ENCODE data around the gene PI4KA. TPM values are rescaled to one million over a fixed set of nuclear protein-coding genes. Genes with fewer than 3 reads are reported as not detected.

The PI4KA gene
- polyA plus RNA-seq, 1 donor: 34.2 TPM

- no peak for DNase-seq
These were observed 23.5 kb upstream of the PI4KA start for GRCh38 chr22:20881869-20882815.

- DNase-seq: no peak
These were observed 22.6 kb upstream of the PI4KA start for GRCh38 chr22:20881231-20881630.

GRCh38 chr22:20877715-20878114, 19.1 kb upstream of the PI4KA start:
- DNase-seq: no peak

- DNase-seq: no peak
These were observed 16.7 kb upstream of the PI4KA start for GRCh38 chr22:20875296-20875695.

GRCh38 chr22:20873214-20873613, 14.6 kb upstream of the PI4KA start:
- DNase-seq: no peak

GRCh38 chr22:20869234-20869633, 10.6 kb upstream of the PI4KA start:
- DNase-seq: no peak

DNA sequence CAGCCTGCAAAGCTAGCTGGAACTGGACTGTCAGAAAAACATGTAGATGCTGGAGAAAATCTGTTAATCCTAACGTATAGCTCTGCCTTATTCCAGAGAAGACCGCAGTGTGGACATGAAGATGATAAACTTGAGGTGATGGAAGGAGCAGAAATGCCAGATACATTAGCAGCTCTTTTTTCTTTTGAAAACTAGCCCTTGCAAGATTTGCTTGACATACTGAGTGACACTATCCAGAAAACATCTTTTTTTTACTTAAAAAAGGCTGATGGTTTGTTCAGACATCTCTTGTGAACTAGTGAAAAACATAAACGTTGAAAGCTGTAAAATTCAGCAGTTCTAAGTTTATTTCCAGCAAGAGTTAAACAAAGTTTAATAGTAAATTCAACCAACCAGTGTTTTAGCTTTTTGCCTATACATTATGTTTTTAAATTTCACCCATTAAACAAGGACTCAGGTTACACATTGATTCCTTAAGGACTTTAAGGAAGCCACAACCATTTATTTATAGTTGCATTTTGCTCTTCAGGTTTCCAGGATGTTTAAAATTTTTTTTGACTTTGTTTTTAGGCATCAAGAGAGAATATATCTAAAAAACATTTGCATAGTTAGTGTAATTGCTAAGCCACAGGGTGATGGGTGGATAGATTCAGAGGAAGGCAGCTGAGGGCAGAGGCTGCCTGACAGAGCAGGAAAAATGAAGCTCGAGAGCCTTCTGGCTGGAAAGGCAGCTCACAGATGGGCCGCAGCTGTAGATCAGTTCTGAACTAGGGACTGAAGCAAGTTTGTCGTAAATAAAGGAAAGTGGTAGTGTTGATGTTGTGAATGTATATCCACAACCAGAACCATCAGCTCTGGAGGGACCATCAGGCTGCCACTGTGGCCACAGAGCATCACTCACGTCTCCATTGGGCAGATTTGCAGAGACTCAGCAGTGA, 9.7 kb upstream of the PI4KA start:
- no peak for DNase-seq

DNA sequence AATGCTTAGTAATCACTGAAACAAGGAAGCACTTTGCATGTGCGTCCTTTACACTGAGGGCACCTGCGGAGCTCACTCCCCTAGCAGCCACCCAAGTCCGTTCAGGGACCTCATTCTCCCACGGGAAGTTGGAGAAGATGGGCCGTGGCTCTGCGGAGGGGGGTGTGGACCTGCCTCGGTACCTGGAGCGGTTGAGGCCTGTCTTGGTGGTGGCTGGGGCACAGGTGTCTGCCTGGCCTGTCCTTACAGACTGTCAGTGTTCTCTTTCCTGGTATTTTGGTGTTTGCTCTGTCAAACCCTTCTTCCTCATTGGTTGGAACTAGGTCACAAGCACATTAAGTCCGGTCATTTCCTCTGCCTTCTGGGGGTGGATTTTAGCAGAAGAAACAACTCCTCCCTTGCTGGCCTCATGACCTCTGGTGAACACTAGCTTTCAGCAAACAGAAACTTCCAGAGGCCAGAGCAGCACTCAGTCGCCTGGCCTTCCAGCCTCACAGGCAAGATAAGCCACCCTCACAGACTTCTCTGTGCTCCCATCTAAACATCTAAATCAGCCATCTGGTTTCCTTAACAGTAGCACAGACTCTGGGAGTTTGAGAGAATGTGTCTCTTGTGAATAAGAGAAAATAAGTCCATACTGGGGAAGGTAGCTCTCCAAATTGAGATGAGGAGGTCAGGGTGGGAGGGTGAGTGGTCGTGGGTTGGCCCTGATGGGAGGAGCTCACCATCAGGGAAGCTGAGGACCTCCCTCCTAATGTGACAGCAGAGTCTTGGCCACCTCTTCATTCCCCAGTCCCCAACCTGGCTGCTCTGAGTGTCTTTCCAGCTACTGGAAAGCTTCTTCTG, 8.8 kb upstream of the PI4KA start:
- DNase-seq: peak; percentile 32

DNA sequence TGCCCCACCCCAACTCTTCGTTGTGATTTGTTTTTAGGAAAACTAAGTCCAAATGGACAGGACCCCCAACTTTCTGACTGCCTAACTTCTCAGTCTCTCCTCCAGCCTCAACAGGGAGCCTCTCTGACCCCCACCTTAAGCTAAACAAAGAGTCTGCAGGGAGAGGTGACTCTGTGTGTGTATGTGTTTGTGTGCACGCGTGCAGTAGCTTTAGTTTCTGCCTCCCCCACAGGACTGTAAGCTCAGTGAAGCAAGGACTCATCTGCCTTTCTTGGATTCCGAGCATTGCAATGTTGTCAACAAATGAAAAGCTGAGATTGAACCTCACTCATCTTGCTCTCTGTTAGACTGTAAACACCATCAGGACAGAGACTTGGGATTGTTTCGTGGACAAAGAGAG, 8.1 kb upstream of the PI4KA start:
- DNase-seq: no peak

DNA sequence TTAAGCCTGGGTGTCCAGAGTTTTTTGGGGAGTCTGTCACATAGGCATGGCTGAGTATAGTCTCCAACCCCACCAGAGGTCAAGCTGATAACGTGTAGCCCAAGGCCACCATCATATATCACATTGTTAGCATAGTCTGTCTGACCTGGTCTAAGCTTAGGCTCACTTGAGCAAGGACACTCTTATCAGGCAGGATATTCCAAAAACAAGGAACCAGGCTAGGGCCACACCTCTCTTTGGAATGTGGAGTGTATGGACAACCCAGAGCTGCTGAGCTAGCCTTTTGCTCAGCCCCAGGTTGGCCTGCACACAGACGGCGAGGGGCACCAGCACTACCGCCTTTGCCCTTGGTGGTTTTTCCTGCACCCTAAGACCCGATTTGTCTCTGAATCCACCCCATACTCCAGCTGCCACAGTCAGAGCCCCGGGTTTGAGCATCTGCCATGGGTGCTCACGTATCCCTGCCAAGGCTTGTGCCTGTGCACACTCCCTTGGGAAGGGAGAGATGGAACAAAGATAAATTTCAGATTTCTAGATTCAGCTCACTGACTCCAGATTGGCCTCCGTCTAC, 7.3 kb upstream of the PI4KA start:
- no peak for DNase-seq

- DNase-seq: no peak
These were observed 6.7 kb upstream of the PI4KA start for GRCh38 chr22:20865331-20865730.

GRCh38 chr22:20864186-20864908, 5.7 kb upstream of the PI4KA start:
- DNase-seq: no peak

GRCh38 chr22:20863366-20863765, 4.8 kb upstream of the PI4KA start:
- DNase-seq: no peak

DNA sequence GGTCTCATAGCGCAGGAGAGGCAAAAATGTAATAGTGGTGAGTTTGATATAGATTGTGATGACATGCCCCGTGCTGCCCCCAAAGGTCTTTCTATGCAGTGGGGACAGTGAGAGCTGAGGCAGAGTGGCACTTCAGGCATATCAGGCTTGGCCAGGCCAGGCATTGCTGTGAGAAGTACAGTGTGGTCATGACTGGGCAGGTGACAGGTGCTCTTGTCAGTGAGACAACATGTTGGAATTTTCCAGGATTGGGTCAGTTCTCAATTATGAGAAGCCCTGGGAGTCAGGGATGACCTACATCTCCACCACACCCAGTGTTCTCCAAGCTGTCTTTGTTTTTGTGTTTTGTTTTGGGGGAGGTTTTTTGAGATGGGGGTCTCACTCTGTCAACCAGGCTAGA, 3.9 kb upstream of the PI4KA start:
- no peak for DNase-seq

GRCh38 chr22:20859615-20860014, 1.0 kb upstream of the PI4KA start:
- DNase-seq: no peak

- DNase-seq: peak; percentile 89
These were observed 585 bp downstream of the PI4KA start for GRCh38 chr22:20857838-20858614.

GRCh38 chr22:20857247-20857643, 1.4 kb downstream of the PI4KA start:
- DNase-seq: no peak

- DNase-seq: no peak
These were observed 5.4 kb downstream of the PI4KA start for GRCh38 chr22:20853236-20853660.

DNA sequence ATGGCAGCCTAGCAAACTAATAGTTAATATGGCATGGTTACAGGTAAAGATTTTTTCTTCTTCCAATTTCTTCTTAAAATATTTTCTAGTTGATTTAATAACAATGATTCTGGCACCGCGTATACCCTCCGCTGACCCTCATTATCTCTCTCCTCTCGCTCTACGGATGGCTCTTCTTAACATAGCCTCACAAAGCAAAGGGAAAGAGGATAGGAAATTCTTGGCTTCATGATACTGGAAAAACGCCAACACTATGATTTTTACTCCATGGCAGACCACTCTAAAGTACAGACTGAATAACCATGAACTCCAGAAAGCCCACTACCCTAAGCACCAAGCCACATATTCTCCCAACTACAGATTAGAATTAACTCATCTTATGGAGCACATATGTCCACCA, 6.1 kb downstream of the PI4KA start:
- no peak for DNase-seq

DNA sequence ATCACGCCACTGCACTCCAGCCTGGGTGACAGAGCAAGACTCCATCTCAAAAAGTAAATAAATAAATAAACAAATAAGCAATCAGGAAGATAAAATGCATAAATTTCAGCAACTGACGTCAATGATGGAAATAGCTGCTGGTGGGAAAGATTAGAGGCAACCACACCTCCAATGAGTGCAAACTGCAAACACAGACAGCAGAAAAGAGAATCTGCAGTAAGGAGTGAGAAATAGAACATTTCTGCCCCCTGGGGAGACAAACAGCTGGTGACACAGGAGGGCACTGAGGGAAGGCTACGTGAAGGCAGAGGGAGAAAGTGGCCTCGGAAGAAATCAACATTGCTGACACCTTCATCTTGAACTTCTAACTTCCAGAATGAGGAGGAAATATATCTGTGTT, 6.5 kb downstream of the PI4KA start:
- DNase-seq: no peak

Measured in hindlimb muscle (tissue), 1 donor.